ENCODE results near the gene RNF168.
"Not testable (repeated sequence)": the region's sequence is repeated elsewhere in the genome, so short reads cannot be mapped to it uniquely, and the experiment has no call there.

Gene RNF168

DNA sequence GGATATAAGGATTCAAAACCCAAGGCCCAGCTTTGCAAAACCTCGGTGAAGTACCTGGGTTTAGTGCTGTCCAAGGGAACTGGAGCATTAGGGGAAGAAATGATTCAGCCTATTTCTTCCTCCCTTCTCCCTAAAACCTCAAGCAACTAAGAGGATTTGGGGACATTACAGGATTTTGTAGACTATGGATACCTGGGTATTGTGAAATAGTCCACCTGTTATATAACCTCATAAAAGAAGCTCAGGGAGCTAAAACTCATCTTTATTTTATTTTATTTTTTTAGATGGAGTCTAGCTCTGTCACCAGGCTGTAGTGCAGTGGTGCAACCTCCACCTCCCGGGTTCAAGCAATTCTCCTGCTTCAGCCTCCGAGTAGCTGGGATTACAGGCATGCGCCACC lies 20.3 kb upstream of the RNF168 start:
- Histone ChIP-seq H3K9ac (no peak overlapping the region), H3K27me3 (ENCODE audit: control insufficient read depth, insufficient read depth, low read length) (no peaks in the 10 kb centered on the region), H3K36me3 (ENCODE audit: control insufficient read depth, insufficient read depth, low read length) (no peaks in the 10 kb centered on the region), H3K79me2 (no peaks in the 10 kb centered on the region), H3K4me3 (ENCODE audit: low read depth, low read length) (no peak overlapping the region), H3K9me3 (ENCODE audit: control insufficient read depth, low read length) (no peaks in the 10 kb centered on the region), H3K4me1 (no peaks in the 10 kb centered on the region), H2AFZ (no peak overlapping the region), H3K4me2 (ENCODE audit: low read length) (no peak overlapping the region), H3K27ac (no peak overlapping the region)
- TF ChIP-seq, protein P1, sequence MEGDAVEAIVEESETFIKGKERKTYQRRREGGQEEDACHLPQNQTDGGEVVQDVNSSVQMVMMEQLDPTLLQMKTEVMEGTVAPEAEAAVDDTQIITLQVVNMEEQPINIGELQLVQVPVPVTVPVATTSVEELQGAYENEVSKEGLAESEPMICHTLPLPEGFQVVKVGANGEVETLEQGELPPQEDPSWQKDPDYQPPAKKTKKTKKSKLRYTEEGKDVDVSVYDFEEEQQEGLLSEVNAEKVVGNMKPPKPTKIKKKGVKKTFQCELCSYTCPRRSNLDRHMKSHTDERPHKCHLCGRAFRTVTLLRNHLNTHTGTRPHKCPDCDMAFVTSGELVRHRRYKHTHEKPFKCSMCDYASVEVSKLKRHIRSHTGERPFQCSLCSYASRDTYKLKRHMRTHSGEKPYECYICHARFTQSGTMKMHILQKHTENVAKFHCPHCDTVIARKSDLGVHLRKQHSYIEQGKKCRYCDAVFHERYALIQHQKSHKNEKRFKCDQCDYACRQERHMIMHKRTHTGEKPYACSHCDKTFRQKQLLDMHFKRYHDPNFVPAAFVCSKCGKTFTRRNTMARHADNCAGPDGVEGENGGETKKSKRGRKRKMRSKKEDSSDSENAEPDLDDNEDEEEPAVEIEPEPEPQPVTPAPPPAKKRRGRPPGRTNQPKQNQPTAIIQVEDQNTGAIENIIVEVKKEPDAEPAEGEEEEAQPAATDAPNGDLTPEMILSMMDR (IDR thresholded peaks at IDR 0.05): no peak

GRCh38 chr3:196521291-196521690 lies 17.7 kb upstream of the RNF168 start:
- H3K27ac ChIP-seq; H3K4me1 ChIP-seq; H3K4me2 ChIP-seq (ENCODE audit: low read length); H3K9me3 ChIP-seq (ENCODE audit: control insufficient read depth, low read length); H3K36me3 ChIP-seq (ENCODE audit: control insufficient read depth, insufficient read depth, low read length); H3K27me3 ChIP-seq (ENCODE audit: control insufficient read depth, insufficient read depth, low read length); H3K9ac ChIP-seq; H2AFZ ChIP-seq; H3K4me3 ChIP-seq (ENCODE audit: low read depth, low read length); H3K79me2 ChIP-seq: not testable (repeated sequence)

- no peaks in the 10 kb centered on the region for H3K27me3 ChIP-seq (ENCODE audit: control insufficient read depth, insufficient read depth, low read length)
- TF ChIP-seq, protein P1 (IDR thresholded peaks at IDR 0.05): no peak
- H3K27ac ChIP-seq: no peak overlapping the region
- H3K4me2 ChIP-seq (ENCODE audit: low read length): no peak overlapping the region
- H3K4me3 ChIP-seq (ENCODE audit: low read depth, low read length): no peak overlapping the region
- H3K79me2 ChIP-seq: no peaks in the 10 kb centered on the region
- no peaks in the 10 kb centered on the region for H3K4me1 ChIP-seq
- no peaks in the 10 kb centered on the region for H3K9me3 ChIP-seq (ENCODE audit: control insufficient read depth, low read length)
- H3K36me3 ChIP-seq (ENCODE audit: control insufficient read depth, insufficient read depth, low read length): no peaks in the 10 kb centered on the region
- no peak overlapping the region for H3K9ac ChIP-seq
- no peak overlapping the region for H2AFZ ChIP-seq
These were observed 16.1 kb upstream of the RNF168 start for GRCh38 chr3:196519718-196520082.

- Histone ChIP-seq H3K4me1 (no peaks in the 10 kb centered on the region), H3K27ac (no peak overlapping the region), H2AFZ (no peak overlapping the region), H3K9ac (no peak overlapping the region), H3K9me3 (ENCODE audit: control insufficient read depth, low read length) (no peaks in the 10 kb centered on the region), H3K4me3 (ENCODE audit: low read depth, low read length) (no peak overlapping the region), H3K4me2 (ENCODE audit: low read length) (no peak overlapping the region), H3K79me2 (no peaks in the 10 kb centered on the region), H3K36me3 (ENCODE audit: control insufficient read depth, insufficient read depth, low read length) (no peaks in the 10 kb centered on the region), H3K27me3 (ENCODE audit: control insufficient read depth, insufficient read depth, low read length) (no peaks in the 10 kb centered on the region)
- TF ChIP-seq, protein P1 (IDR thresholded peaks at IDR 0.05): no peak
These were observed 15.6 kb upstream of the RNF168 start for GRCh38 chr3:196518966-196519717.

DNA sequence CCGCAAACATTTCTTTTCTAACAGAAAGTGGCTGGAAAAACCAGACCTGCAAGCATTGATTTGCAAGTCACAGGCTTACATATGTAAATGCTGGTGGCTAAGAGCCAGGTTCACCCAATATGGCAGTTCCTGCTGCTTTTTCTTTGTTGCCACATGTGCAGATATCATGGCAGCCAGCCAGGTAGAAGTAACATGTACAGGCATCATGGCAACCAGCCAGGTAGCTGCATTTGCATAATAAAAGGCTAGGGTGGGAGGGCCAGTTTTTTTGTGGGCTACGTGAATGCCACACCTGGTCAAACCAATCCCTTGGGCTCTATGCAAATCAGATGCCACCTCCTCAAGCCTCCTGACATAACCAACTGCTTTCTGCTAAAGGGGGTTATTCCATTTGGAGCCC lies 14.4 kb upstream of the RNF168 start:
- Histone ChIP-seq H3K36me3 (ENCODE audit: control insufficient read depth, insufficient read depth, low read length) (no peaks in the 10 kb centered on the region), H3K27me3 (ENCODE audit: control insufficient read depth, insufficient read depth, low read length) (no peaks in the 10 kb centered on the region), H3K4me2 (ENCODE audit: low read length) (no peak overlapping the region), H3K79me2 (no peaks in the 10 kb centered on the region), H3K27ac (no peak overlapping the region), H3K4me1 (no peaks in the 10 kb centered on the region), H2AFZ (no peak overlapping the region), H3K9ac (no peak overlapping the region), H3K9me3 (ENCODE audit: control insufficient read depth, low read length) (no peaks in the 10 kb centered on the region), H3K4me3 (ENCODE audit: low read depth, low read length) (no peak overlapping the region)
- TF ChIP-seq, protein P1 (IDR thresholded peaks at IDR 0.05): no peak
